ENCODE data around the gene MASP2. TPM values are rescaled to one million over a fixed set of nuclear protein-coding genes. Genes with fewer than 3 reads are reported as not detected.
"Not testable (repeated sequence)": the region's sequence is repeated elsewhere in the genome, so short reads cannot be mapped to it uniquely, and the experiment has no call there.

Gene MASP2
- total RNA-seq (not detected), polyA plus RNA-seq (not detected)
- long read RNA-seq, donor 1, result 0 reads
- long read RNA-seq, donor 2, result 0 reads
- long read RNA-seq, donor 3, result 0 reads

DNA sequence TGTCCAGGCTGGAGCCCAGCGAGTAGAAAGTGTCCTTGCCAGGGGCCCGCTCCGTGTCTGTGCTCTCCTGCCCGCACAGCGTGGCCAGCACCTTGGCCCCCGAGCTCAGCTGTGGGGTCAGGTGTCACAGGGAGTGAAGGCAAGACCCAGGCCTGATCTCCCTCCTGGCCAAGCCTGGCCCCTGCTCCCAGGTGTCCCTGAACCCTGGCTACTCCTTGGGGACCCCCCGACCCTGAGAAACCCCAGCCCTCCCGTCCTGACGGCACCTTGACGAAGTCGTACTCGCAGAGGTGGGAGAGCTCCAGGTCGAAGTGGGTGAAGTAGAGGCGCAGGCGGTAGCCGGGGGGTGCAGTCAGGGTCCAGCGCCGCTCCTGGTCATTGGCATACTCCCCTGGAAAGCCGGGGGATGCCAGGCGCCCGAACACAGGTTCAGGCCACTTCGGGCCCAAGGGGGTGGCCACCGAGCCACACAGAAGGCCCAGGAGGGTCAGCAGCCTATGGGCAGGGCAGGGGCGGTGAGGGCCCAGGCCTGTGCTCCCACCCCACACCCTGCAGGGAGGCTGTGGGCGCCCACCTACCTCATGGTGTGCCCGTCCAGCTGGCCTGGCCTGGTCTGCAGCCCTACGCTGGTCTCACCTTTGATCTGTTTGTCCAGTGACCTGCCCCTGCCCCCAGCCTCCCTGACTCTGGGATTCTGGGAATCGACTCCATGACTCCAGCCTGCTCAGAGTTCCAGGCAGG is at the start of gene MASP2:
TSS of gene MASP2 (minus strand) at position 615 of the 741 bp plus-strand sequence. CDS start at position 583, 32 bp downstream.
- H3K9me3 ChIP-seq, result no peaks in the 10 kb centered on the region
- no peaks in the 10 kb centered on the region for H3K27me3 ChIP-seq
- ATAC-seq, result no peak
- TF ChIP-seq CTCF (IDR thresholded peaks at IDR 0.05) (no peak), POLR2A (IDR thresholded peaks at IDR 0.05) (no peak)
- intact Hi-C loops (cut with DNase I), result loop anchor here in 1 of 10 donors (10.0 kb wide), 1 partner anchor 678 kb away; no protein-coding TSS in a partner anchor
- H3K27ac ChIP-seq, result no peak within 1 kb of the TSS
- no peak for DNase-seq
- H3K36me3 ChIP-seq, result no peaks in the 10 kb centered on the region
- H3K4me1 ChIP-seq, result peaks cover 0 to 3% (median 0%) of the 10 kb centered on the region in 12 donors
- no peak within 1 kb of the TSS for H3K4me3 ChIP-seq
- WGBS, 4 donors, result 94 to 96% (median 95%) methylated on average over 20 to 28 of the region's 28 CpGs

DNA sequence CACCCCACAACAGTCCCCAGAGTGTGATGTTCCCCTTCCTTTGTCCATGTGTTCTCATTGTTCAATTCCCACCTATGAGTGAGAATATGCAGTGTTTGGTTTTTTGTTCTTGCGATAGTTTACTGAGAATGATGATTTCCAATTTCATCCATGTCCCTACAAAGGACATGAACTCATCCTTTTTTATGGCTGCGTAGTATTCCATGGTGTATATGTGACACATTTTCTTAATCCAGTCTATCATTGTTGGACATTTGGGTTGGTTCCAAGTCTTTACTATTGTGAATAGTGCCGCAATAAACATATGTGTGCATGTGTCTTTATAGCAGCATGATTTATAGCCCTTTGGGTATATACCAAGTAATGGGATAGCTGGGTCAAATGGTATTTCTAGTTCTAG is 36.7 kb upstream of the MASP2 start:
- H3K4me1 ChIP-seq; intact Hi-C loops (cut with DNase I); H3K4me3 ChIP-seq; ATAC-seq; H3K9me3 ChIP-seq; H3K27ac ChIP-seq; H3K27me3 ChIP-seq; DNase-seq: not testable (repeated sequence)
- peaks cover 5 to 87% (median 72%) of the 10 kb centered on the region in 9 donors for H3K36me3 ChIP-seq
- WGBS, 4 donors, result 95 to 100% (median 98%) methylated on average over 2 to 3 of the region's 3 CpGs

- Histone ChIP-seq H3K27ac (no peak overlapping the region), H3K4me1 (no peaks in the 10 kb centered on the region), H3K9me3 (no peaks in the 10 kb centered on the region), H3K4me3 (no peak overlapping the region), H3K27me3 (no peaks in the 10 kb centered on the region), H3K36me3 (peaks cover 4 to 85% (median 71%) of the 10 kb centered on the region in 9 donors)
- DNase-seq, result no peak
- no peak for ATAC-seq
- TF ChIP-seq CTCF (IDR thresholded peaks at IDR 0.05) (no peak), POLR2A (IDR thresholded peaks at IDR 0.05) (no peak)
- intact Hi-C loops (cut with DNase I), result no loop called here
- WGBS, 4 donors, result 87 to 91% (median 87%) methylated on average over 12 of the region's 12 CpGs
Measured at GRCh38 chr1:11080931-11081330, 33.9 kb upstream of the MASP2 start.

GRCh38 chr1:11078631-11079030 is 31.6 kb upstream of the MASP2 start:
- Histone ChIP-seq H3K27ac (no peak overlapping the region), H3K27me3 (no peaks in the 10 kb centered on the region), H3K9me3 (no peaks in the 10 kb centered on the region), H3K4me3 (no peak overlapping the region), H3K4me1 (no peaks in the 10 kb centered on the region), H3K36me3 (peaks cover 4 to 96% (median 93%) of the 10 kb centered on the region in 9 donors)
- intact Hi-C loops (cut with DNase I), result no loop called here
- DNase-seq (no peak), ATAC-seq (no peak)
- no peak for TF ChIP-seq CTCF (IDR thresholded peaks at IDR 0.05)
- TF ChIP-seq POLR2A (IDR thresholded peaks at IDR 0.05), result no peak
- 94 to 98% (median 95%) methylated on average over 2 of the region's 2 CpGs for WGBS, 4 donors

GRCh38 chr1:11073398-11073797 is 26.4 kb upstream of the MASP2 start:
- DNase-seq; ATAC-seq; H3K27me3 ChIP-seq; H3K4me1 ChIP-seq; intact Hi-C loops (cut with DNase I); H3K27ac ChIP-seq; H3K9me3 ChIP-seq; H3K4me3 ChIP-seq: not testable (repeated sequence)
- WGBS, 4 donors, result 94 to 98% (median 96%) methylated on average over 7 of the region's 7 CpGs
- H3K36me3 ChIP-seq, result peaks cover 4 to 98% (median 96%) of the 10 kb centered on the region in 9 donors
